A549 (cell line): Measurements from ENCODE around the gene MAP2.

Experiments
- HES2 ChIP-seq: fragments of >200 bp; sonication (Bioruptor Twin); formaldehyde crosslinking; IDR thresholded peaks from 2 replicates; pipeline ENCODE4 v1.6.1; 2016
- ZC3H11A ChIP-seq: fragments of 450-650 bp; IDR thresholded peaks from 2 replicates; pipeline ENCODE4 v1.6.1; 2014; ENCODE audit warnings: antibody characterized with exemption, mild to moderate bottlenecking

- TF ChIP-seq ZC3H11A (no peak), HES2 (no peak)
Measured at GRCh38 chr2:209726311-209726710, 302.5 kb downstream of the MAP2 start.
